AG10803 (cell line): ENCODE measurements around the gene SRGAP3.
A peak's percentile ranks its signal among the peaks of the same experiment; 100 is the strongest.

Experiments
- DNase-seq: peaks from one replicate; pipeline ENCODE4 v3.0.0; 2010; ENCODE audit warnings: low read depth
- H3K4me3 ChIP-seq: 2 replicates; pipeline ENCODE4 v1.5.1; 2011; ENCODE audit warnings: mild to moderate bottlenecking, low read length, control low read depth
- CTCF ChIP-seq: conservative IDR thresholded peaks from 2 replicates; pipeline ENCODE4 v1.5.1; 2011; ENCODE audit warnings: mild to moderate bottlenecking, low read length, control low read depth, inconsistent platforms

SRGAP3 gene

DNA sequence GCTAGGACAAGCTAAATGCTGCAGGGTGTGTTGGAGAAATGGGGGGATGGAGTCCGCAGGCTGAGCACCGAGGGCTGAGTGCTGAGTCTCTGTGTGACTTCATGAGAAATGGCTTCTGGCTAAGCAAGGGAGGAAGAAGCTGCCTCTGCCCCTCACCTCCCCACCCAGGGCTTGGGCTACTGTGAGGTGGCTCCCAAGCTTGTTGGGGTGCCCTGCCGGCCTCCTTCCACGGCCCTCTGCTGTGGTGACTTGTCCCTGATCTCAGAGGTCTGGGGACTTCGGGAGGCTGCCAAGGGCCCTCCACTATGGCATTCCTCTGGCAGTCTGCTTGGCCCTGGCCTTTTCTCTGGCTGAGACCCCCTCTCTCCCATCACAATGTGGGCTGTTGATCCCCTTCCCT is 256.1 kb downstream of the SRGAP3 start:
- DNase-seq = no peak
- H3K4me3 ChIP-seq = no peak overlapping the region
- TF ChIP-seq CTCF = no peak

DNA sequence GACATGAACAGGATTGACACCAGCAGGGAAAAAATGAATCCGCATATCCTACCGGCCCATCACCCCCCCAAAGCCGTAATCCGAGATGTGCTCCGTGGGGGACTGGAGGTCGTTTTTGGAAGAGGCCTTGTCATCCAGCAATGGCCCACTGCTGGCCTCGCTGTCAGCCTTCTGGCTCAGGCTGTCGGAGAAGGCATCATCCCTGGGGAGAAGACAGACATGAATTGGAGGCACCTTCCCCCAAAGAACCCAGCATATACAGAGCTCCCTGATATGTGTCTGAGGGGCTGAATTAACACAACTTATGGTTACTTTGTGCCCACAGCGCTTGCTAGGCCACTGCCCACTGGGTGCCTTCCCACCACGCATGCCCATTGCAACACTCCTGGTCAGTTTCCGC is 256.6 kb downstream of the SRGAP3 start:
- TF ChIP-seq CTCF = no peak
- H3K4me3 ChIP-seq = no peak overlapping the region
- no peak for DNase-seq

GRCh38 chr3:8992199-8992598 is 257.2 kb downstream of the SRGAP3 start:
- no peak for TF ChIP-seq CTCF
- no peak overlapping the region for H3K4me3 ChIP-seq
- DNase-seq = no peak

- H3K4me3 ChIP-seq = no peak overlapping the region
- peak; percentile 84 for DNase-seq
- TF ChIP-seq CTCF = peak; percentile 17
Measured at GRCh38 chr3:8990266-8991215, 258.9 kb downstream of the SRGAP3 start.

- no peak overlapping the region for H3K4me3 ChIP-seq
- no peak for DNase-seq
Measured at GRCh38 chr3:8988791-8989558, 260.5 kb downstream of the SRGAP3 start.

GRCh38 chr3:8988384-8988655 is 261.1 kb downstream of the SRGAP3 start:
- no peak for TF ChIP-seq CTCF
- no peak for DNase-seq
- no peak overlapping the region for H3K4me3 ChIP-seq

More at GRCh38 chr3:8988791-8989558, 260.5 kb downstream of the SRGAP3 start:
- TF ChIP-seq CTCF = no peak
